ENCODE measurements around the gene MPHOSPH9. TPM values are rescaled to one million over a fixed set of nuclear protein-coding genes. Genes with fewer than 3 reads are reported as not detected.
"Not testable (repeated sequence)": the region's sequence is repeated elsewhere in the genome, so short reads cannot be mapped to it uniquely, and the experiment has no call there.

MPHOSPH9 gene
- total and polyA plus RNA-seq, 4 donors, result 4.9 to 51.0 (median 32.7) TPM

GRCh38 chr12:123206794-123207193, 26.1 kb downstream of the MPHOSPH9 start:
- H3K27ac ChIP-seq (ENCODE audit: low read depth in 1 of 2, low read length in 2 of 2); H3K9me3 ChIP-seq (ENCODE audit: control insufficient read depth in 4 of 4, low read length in 3 of 4); H3K9ac ChIP-seq (ENCODE audit: low read depth in 1 of 2, low read length in 2 of 2); H3K4me3 ChIP-seq (ENCODE audit: low read depth in 1 of 3, low read length in 3 of 3); DNase-seq (ENCODE audit: low spot score); H3K27me3 ChIP-seq (ENCODE audit: control insufficient read depth in 4 of 4, insufficient read depth in 4 of 4, low read length in 3 of 4); H3K4me1 ChIP-seq (ENCODE audit: control insufficient read depth in 4 of 4, insufficient read depth in 4 of 4, low read length in 3 of 4): not testable (repeated sequence)
- peaks cover 11 to 37% (median 34%) of the 10 kb centered on the region in 4 donors for H3K36me3 ChIP-seq (ENCODE audit: control insufficient read depth in 4 of 4, insufficient read depth in 3 of 4, low read depth in 1 of 4, low read length in 3 of 4)
- WGBS, result 90% methylated on average over 3 of the region's 3 CpGs

- TF ChIP-seq ATF3 (IDR thresholded peaks at IDR 0.05) (no peak), HNF4A (conservative IDR thresholded peaks at IDR 0.05) (no peak), GABPA (IDR thresholded peaks at IDR 0.05 in 1 of 2, conservative IDR thresholded peaks at IDR 0.05 in 1 of 2) (no peak), JUND (IDR thresholded peaks at IDR 0.05) (no peak), TAF1 (conservative IDR thresholded peaks at IDR 0.05) (no peak), RAD21 (IDR thresholded peaks at IDR 0.05) (no peak), FOXA2 (IDR thresholded peaks at IDR 0.05) (no peak), YY1 (IDR thresholded peaks at IDR 0.05) (no peak), NR2F2 (IDR thresholded peaks at IDR 0.05) (no peak)
- Histone ChIP-seq H3K27ac (ENCODE audit: low read depth in 1 of 2, low read length in 2 of 2) (no peak overlapping the region), H3K4me3 (ENCODE audit: low read depth in 1 of 3, low read length in 3 of 3) (no peak overlapping the region), H3K9me3 (ENCODE audit: control insufficient read depth in 4 of 4, low read length in 3 of 4) (no peaks in the 10 kb centered on the region), H3K9ac (ENCODE audit: low read depth in 1 of 2, low read length in 2 of 2) (no peak overlapping the region), H3K36me3 (ENCODE audit: control insufficient read depth in 4 of 4, insufficient read depth in 3 of 4, low read depth in 1 of 4, low read length in 3 of 4) (peaks cover 7 to 27% (median 21%) of the 10 kb centered on the region in 4 donors), H3K27me3 (ENCODE audit: control insufficient read depth in 4 of 4, insufficient read depth in 4 of 4, low read length in 3 of 4) (no peaks in the 10 kb centered on the region), H3K4me1 (ENCODE audit: control insufficient read depth in 4 of 4, insufficient read depth in 4 of 4, low read length in 3 of 4) (no peaks in the 10 kb centered on the region)
- 90% methylated on average over 7 of the region's 7 CpGs for WGBS
- DNase-seq (ENCODE audit: low spot score), result no peak
Observed at GRCh38 chr12:123200414-123200813, 32.5 kb downstream of the MPHOSPH9 start.

- no peak for DNase-seq (ENCODE audit: low spot score)
- Histone ChIP-seq H3K36me3 (ENCODE audit: control insufficient read depth in 4 of 4, insufficient read depth in 3 of 4, low read depth in 1 of 4, low read length in 3 of 4) (peaks cover 7 to 27% (median 21%) of the 10 kb centered on the region in 4 donors), H3K4me3 (ENCODE audit: low read depth in 1 of 3, low read length in 3 of 3) (no peak overlapping the region), H3K9ac (ENCODE audit: low read depth in 1 of 2, low read length in 2 of 2) (no peak overlapping the region), H3K9me3 (ENCODE audit: control insufficient read depth in 4 of 4, low read length in 3 of 4) (no peaks in the 10 kb centered on the region), H3K27me3 (ENCODE audit: control insufficient read depth in 4 of 4, insufficient read depth in 4 of 4, low read length in 3 of 4) (no peaks in the 10 kb centered on the region), H3K4me1 (ENCODE audit: control insufficient read depth in 4 of 4, insufficient read depth in 4 of 4, low read length in 3 of 4) (no peaks in the 10 kb centered on the region), H3K27ac (ENCODE audit: low read depth in 1 of 2, low read length in 2 of 2) (no peak overlapping the region)
- WGBS, result 98% methylated on average over 3 of the region's 3 CpGs
- TF ChIP-seq REST (IDR thresholded peaks at IDR 0.05), result no peak
- no peak for TF ChIP-seq ZBTB33 (IDR thresholded peaks at IDR 0.05)
- no peak for TF ChIP-seq YY1 (IDR thresholded peaks at IDR 0.05)
- TF ChIP-seq SP1 (IDR thresholded peaks at IDR 0.05), result no peak
- TF ChIP-seq RXRA (IDR thresholded peaks at IDR 0.05), result no peak
- TF ChIP-seq TAF1 (conservative IDR thresholded peaks at IDR 0.05), result no peak
- TF ChIP-seq JUND (IDR thresholded peaks at IDR 0.05), result no peak
- no peak for TF ChIP-seq RAD21 (IDR thresholded peaks at IDR 0.05)
- TF ChIP-seq NR2F2 (IDR thresholded peaks at IDR 0.05), result no peak
- TF ChIP-seq HNF4A (conservative IDR thresholded peaks at IDR 0.05), result no peak
- no peak for TF ChIP-seq HNF4G (IDR thresholded peaks at IDR 0.05)
- TF ChIP-seq ATF3 (IDR thresholded peaks at IDR 0.05), result no peak
- no peak for TF ChIP-seq MAX (IDR thresholded peaks at IDR 0.05)
- TF ChIP-seq GABPA (IDR thresholded peaks at IDR 0.05 in 1 of 2, conservative IDR thresholded peaks at IDR 0.05 in 1 of 2), result no peak
- TF ChIP-seq FOXA1 (IDR thresholded peaks at IDR 0.05), result no peak
- no peak for TF ChIP-seq EGR1 (IDR thresholded peaks at IDR 0.05; ENCODE audit: low read depth in 2 of 2)
- TF ChIP-seq CTCF (IDR thresholded peaks at IDR 0.05; ENCODE audit: low read depth, low read length, missing input control), result no peak
- TF ChIP-seq FOXA2 (IDR thresholded peaks at IDR 0.05), result no peak
Observed at GRCh38 chr12:123199936-123200335, 33.0 kb downstream of the MPHOSPH9 start.

Measured in liver (tissue), 9 donors.